Fibroblast of lung (primary cell): ENCODE data around the gene KLF15. TPM values are rescaled to one million over a fixed set of nuclear protein-coding genes. Genes with fewer than 3 reads are reported as not detected.

ENCODE experiments used
- DNase-seq, 2 donors: peaks; one replicate each; pipeline versions ENCODE4 v3.0.0 to v3.0.0-alpha.2; 2010; ENCODE audit warnings: low read depth in 2 of 2
- H2AFZ ChIP-seq: 2 replicates; pipeline ENCODE4 v1.5.1; 2012; ENCODE audit warnings: low read length, control low read depth, inconsistent platforms
- H3K27ac ChIP-seq: 2 replicates; pipeline ENCODE4 v1.5.1; 2011; ENCODE audit warnings: low read length, control low read depth; ENCODE audit not compliant: insufficient read depth
- H3K27me3 ChIP-seq: 2 replicates; pipeline ENCODE4 v1.5.1; 2011; ENCODE audit warnings: mild to moderate bottlenecking, low read length; ENCODE audit not compliant: control insufficient read depth, insufficient read depth
- H3K36me3 ChIP-seq: 2 replicates; pipeline ENCODE4 v1.5.1; 2011; ENCODE audit warnings: low read length; ENCODE audit not compliant: control insufficient read depth, insufficient read depth
- H3K4me1 ChIP-seq: 2 replicates; pipeline ENCODE4 v1.5.1; 2011; ENCODE audit warnings: low read length; ENCODE audit not compliant: control insufficient read depth, insufficient read depth; ENCODE audit errors: extremely low read depth
- H3K4me2 ChIP-seq: 2 replicates; pipeline ENCODE4 v1.5.1; 2011; ENCODE audit warnings: low read length, control low read depth; ENCODE audit not compliant: insufficient read depth; ENCODE audit errors: extremely low read depth
- H3K4me3 ChIP-seq, 4 experiments: fragments of 200-600 bp in 1 of 4; sonication (generic) in 1 of 4; replicated peaks in 1 of 4; 2 replicates each; pipeline ENCODE4 v1.5.1; 2011 to 2016; ENCODE audit warnings: low read length in 4 of 4, low read depth in 3 of 4, mild to moderate bottlenecking in 3 of 4, control low read depth in 2 of 4, inconsistent platforms in 1 of 4, mixed read lengths in 1 of 4; ENCODE audit not compliant: insufficient read depth in 1 of 4; ENCODE audit errors: control extremely low read depth in 1 of 4
- H3K79me2 ChIP-seq: 2 replicates; pipeline ENCODE4 v1.5.1; 2012; ENCODE audit warnings: mild to moderate bottlenecking, low read length, inconsistent platforms; ENCODE audit not compliant: control insufficient read depth, insufficient read depth
- H3K9ac ChIP-seq: 2 replicates; pipeline ENCODE4 v1.5.1; 2011; ENCODE audit warnings: mild to moderate bottlenecking, low read length, control low read depth; ENCODE audit not compliant: insufficient read depth
- H3K9me3 ChIP-seq: 2 replicates; pipeline ENCODE4 v1.5.1; 2012; ENCODE audit warnings: low read depth, low read length; ENCODE audit not compliant: control insufficient read depth, insufficient read depth
- H4K20me1 ChIP-seq: 2 replicates; pipeline ENCODE4 v1.5.1; 2011; ENCODE audit warnings: low read length; ENCODE audit not compliant: control insufficient read depth, insufficient read depth; ENCODE audit errors: extremely low read depth
- CTCF ChIP-seq, 2 donors: IDR thresholded peaks in 1 of 2; conservative IDR thresholded peaks in 1 of 2; 1 replicate in 1 of 2; 2 replicates in 1 of 2; pipeline ENCODE4 v1.5.1; 2011 to 2012; ENCODE audit warnings: low read length in 2 of 2, control low read depth in 1 of 2, inconsistent platforms in 1 of 2, low read depth in 1 of 2, mild to moderate bottlenecking in 1 of 2
- EZH2 ChIP-seq: IDR thresholded peaks from 2 replicates; pipeline ENCODE4 v1.5.1; 2012; ENCODE audit warnings: low read length, control low read depth, mild to moderate bottlenecking; ENCODE audit errors: missing control alignments
- polyA minus RNA-seq: library from RNA; depleted of rRNA, polyadenylated mRNA; stranded (reverse); fragments of >200 nt; gene quantifications from 2 replicates; pipeline ENCODE4 v1.2.3, GENCODE V29; 2011; ENCODE audit warnings: low replicate concordance
- polyA plus RNA-seq, 2 donors: library from polyadenylated mRNA; depleted of rRNA in 1 of 2; stranded (reverse) in 1 of 2; unstranded in 1 of 2; fragments of >200 nt; gene quantifications; 2 replicates each; pipeline ENCODE4 v1.2.1, GENCODE V29; 2011 to 2012; ENCODE audit warnings: missing spikeins in 1 of 2
- total RNA-seq: library from RNA; depleted of rRNA; stranded (reverse); fragments of >200 nt; gene quantifications from 2 replicates; pipeline ENCODE4 v1.2.1, GENCODE V29; 2014

Gene KLF15
- 4.1 and 6.4 TPM in 2 replicates for total RNA-seq
- polyA plus RNA-seq = 0.15 and 1.0 TPM in 2 replicates
- polyA plus RNA-seq (2012) = 0.22 and 1.2 TPM in 2 replicates
- 0.37 TPM in 1 of 2 replicates, not detected in the other for polyA minus RNA-seq

- Histone ChIP-seq H3K4me3 (peak within 1 kb of the TSS; percentile 45 to 69 (median 56)), H3K79me2 (no peaks in the 10 kb centered on the region), H3K4me2 (peak within 1 kb of the TSS; percentile 98), H3K4me1 (peaks cover 6% of the 10 kb centered on the region), H3K36me3 (no peaks in the 10 kb centered on the region), H3K27me3 (peaks cover 21% of the 10 kb centered on the region), H3K9me3 (no peaks in the 10 kb centered on the region), H4K20me1 (no peaks in the 10 kb centered on the region), H2AFZ (peak within 1 kb of the TSS; percentile 75), H3K9ac (peak within 1 kb of the TSS; percentile 50), H3K27ac (no peak within 1 kb of the TSS)
- no peak for TF ChIP-seq CTCF (conservative IDR thresholded peaks at IDR 0.05 in 1 of 2, IDR thresholded peaks at IDR 0.05 in 1 of 2; ENCODE audit: low read depth in 1 of 2, low read length in 2 of 2)
- peak; percentile 37 for TF ChIP-seq EZH2
- DNase-seq = peak; percentile 69 to 81
Observed at GRCh38 chr3:126357295-126358037, at the start of gene KLF15. KLF15 (minus strand) TSS chr3:126357408; CDS start chr3:126352922, 4,486 bp downstream.

- H4K20me1 ChIP-seq = no peaks in the 10 kb centered on the region
- H2AFZ ChIP-seq = no peak overlapping the region
- DNase-seq = no peak
- TF ChIP-seq CTCF (conservative IDR thresholded peaks at IDR 0.05 in 1 of 2, IDR thresholded peaks at IDR 0.05 in 1 of 2; ENCODE audit: low read depth in 1 of 2, low read length in 2 of 2) (no peak), EZH2 (no peak)
- no peak overlapping the region for H3K27ac ChIP-seq
- H3K9ac ChIP-seq = no peak overlapping the region
- no peaks in the 10 kb centered on the region for H3K36me3 ChIP-seq
- no peaks in the 10 kb centered on the region for H3K79me2 ChIP-seq
- H3K27me3 ChIP-seq = peaks cover 8% of the 10 kb centered on the region
- H3K4me2 ChIP-seq = no peak overlapping the region
- H3K4me1 ChIP-seq = no peaks in the 10 kb centered on the region
- no peaks in the 10 kb centered on the region for H3K9me3 ChIP-seq
- H3K4me3 ChIP-seq = no peak overlapping the region
Observed at GRCh38 chr3:126406389-126407296, 49.4 kb upstream of the KLF15 start.
